ENCODE results near the gene TMEFF2.

- no peak for TF ChIP-seq POLR2A (IDR thresholded peaks at IDR 0.05; ENCODE audit: low read depth, low read length)
- TF ChIP-seq TAF1 (IDR thresholded peaks at IDR 0.05; ENCODE audit: low read depth, low read length): no peak
- no peak for TF ChIP-seq POLR2AphosphoS5 (IDR thresholded peaks at IDR 0.05; ENCODE audit: low read depth, low read length)
- TF ChIP-seq SPI1 (IDR thresholded peaks at IDR 0.05; ENCODE audit: low read depth, low read length): no peak
These were observed 171.7 kb downstream of the TMEFF2 start for GRCh38 chr2:192023006-192023405.

All from GM12891 (cell line).